CD8-positive, alpha-beta memory T cell (primary cell): ENCODE data around the gene HGFAC. TPM values are rescaled to one million over a fixed set of nuclear protein-coding genes. Genes with fewer than 3 reads are reported as not detected.

Source experiments
- CTCF ChIA-PET: fragments of 350-600 bp; sonication (Branson Sonifier 250); formaldehyde crosslinking; loops from one replicate; lab custom pipeline; 2021; ENCODE audit warnings: antibody characterized with exemption; lab: Charles Lee
- POLR2A ChIA-PET: fragments of 350-600 bp; sonication (Branson Sonifier 250); formaldehyde crosslinking; loops from one replicate; lab custom pipeline; 2021; ENCODE audit warnings: antibody characterized with exemption; lab: Charles Lee
- DNase-seq, 5 donors: peaks; one replicate each; pipeline versions ENCODE4 v3.0.0 to v3.0.0-alpha.2; 2020 to 2022; ENCODE audit warnings: mixed read lengths in 1 of 5
- H3K27ac ChIP-seq: one replicate; pipeline ENCODE4 v1.7.0; 2013; ENCODE audit warnings: low read depth, mild to moderate bottlenecking, low read length, moderate library complexity
- H3K27me3 ChIP-seq: 2 replicates; pipeline ENCODE4 v1.7.0; 2013; ENCODE audit warnings: low read length, mild to moderate bottlenecking; ENCODE audit not compliant: insufficient read depth, poor library complexity, severe bottlenecking
- H3K36me3 ChIP-seq: 2 replicates; pipeline ENCODE4 v1.7.0; 2013; ENCODE audit warnings: mild to moderate bottlenecking, low read length, moderate library complexity; ENCODE audit not compliant: insufficient read depth
- H3K4me1 ChIP-seq: 2 replicates; pipeline ENCODE4 v1.7.0; 2013; ENCODE audit warnings: mild to moderate bottlenecking, low read length, moderate library complexity; ENCODE audit not compliant: insufficient read depth
- H3K4me3 ChIP-seq: 2 replicates; pipeline ENCODE4 v1.7.0; 2013; ENCODE audit warnings: mild to moderate bottlenecking, low read length
- H3K9me3 ChIP-seq: 2 replicates; pipeline ENCODE4 v1.7.0; 2013; ENCODE audit warnings: mild to moderate bottlenecking, low read length
- H3K27ac Mint-ChIP-seq, 8 donors: one replicate each; pipeline ENCODE4 v1.8.0; 2020 to 2021; ENCODE audit warnings: mixed read lengths in 8 of 8, mild to moderate bottlenecking in 6 of 8, inconsistent platforms in 3 of 8, moderate library complexity in 3 of 8
- H3K27me3 Mint-ChIP-seq, 2 donors: one replicate each; pipeline ENCODE4 v1.8.0; 2020 to 2021; ENCODE audit warnings: mixed read lengths in 2 of 2, mild to moderate bottlenecking in 1 of 2, moderate library complexity in 1 of 2
- H3K36me3 Mint-ChIP-seq, 3 donors: one replicate each; pipeline ENCODE4 v1.8.0; 2020 to 2021; ENCODE audit warnings: mixed read lengths in 3 of 3, inconsistent platforms in 1 of 3, mild to moderate bottlenecking in 1 of 3
- H3K4me1 Mint-ChIP-seq, 3 donors: one replicate each; pipeline ENCODE4 v1.8.0; 2020 to 2021; ENCODE audit warnings: mixed read lengths in 3 of 3, inconsistent platforms in 1 of 3, mild to moderate bottlenecking in 1 of 3
- H3K4me3 Mint-ChIP-seq, 7 donors: one replicate each; pipeline ENCODE4 v1.8.0; 2020 to 2021; ENCODE audit warnings: mixed read lengths in 7 of 7, mild to moderate bottlenecking in 6 of 7, moderate library complexity in 4 of 7, inconsistent platforms in 2 of 7
- H3K9me3 Mint-ChIP-seq, 5 donors: one replicate each; pipeline ENCODE4 v1.8.0; 2020 to 2022; ENCODE audit warnings: mixed read lengths in 5 of 5, mild to moderate bottlenecking in 3 of 5, moderate library complexity in 2 of 5, inconsistent platforms in 1 of 5
- polyA plus RNA-seq: library from polyadenylated mRNA; unstranded; fragments of 300-500 nt; fragmentation: Illumina TruSeq; gene quantifications from one replicate; pipeline ENCODE4 v1.2.3, GENCODE V29; 2021
- total RNA-seq, 2 experiments: library from RNA; stranded (reverse); gene quantifications; one replicate each; pipeline ENCODE4 v1.2.3, GENCODE V29; 2021

The HGFAC gene
- total and polyA plus RNA-seq, 3 experiments from 2014 or later = not detected

- Histone ChIP-seq H3K4me1 (no peaks in the 10 kb centered on the region), H3K36me3 (no peaks in the 10 kb centered on the region), H3K27me3 (no peaks in the 10 kb centered on the region), H3K27ac (no peak overlapping the region), H3K9me3 (no peaks in the 10 kb centered on the region), H3K4me3 (no peak overlapping the region)
- DNase-seq = no peak
- Mint-ChIP-seq H3K27me3 (no peaks in the 10 kb centered on the region), H3K4me1 (no peaks in the 10 kb centered on the region), H3K9me3 (no peaks in the 10 kb centered on the region), H3K27ac (peak overlapping the region in 2 of 8 donors; percentile 37 to 81), H3K4me3 (no peak overlapping the region), H3K36me3 (peaks cover 0 to 4% (median 0%) of the 10 kb centered on the region in 3 donors)
- ChIA-PET POLR2A (no interaction called here), CTCF (no interaction called here)
Measured at GRCh38 chr4:3413675-3414420, 27.9 kb upstream of the HGFAC start.

GRCh38 chr4:3414421-3415279 lies 27.1 kb upstream of the HGFAC start:
- CTCF ChIA-PET = no interaction called here
- no peaks in the 10 kb centered on the region for H3K36me3 ChIP-seq
- H3K9me3 Mint-ChIP-seq = no peaks in the 10 kb centered on the region

GRCh38 chr4:3415471-3416141 lies 26.2 kb upstream of the HGFAC start:
- no peaks in the 10 kb centered on the region for H3K4me1 ChIP-seq
- Mint-ChIP-seq H3K9me3 (no peaks in the 10 kb centered on the region), H3K4me1 (no peaks in the 10 kb centered on the region), H3K27me3 (no peaks in the 10 kb centered on the region), H3K4me3 (no peak overlapping the region), H3K27ac (no peak overlapping the region), H3K36me3 (peaks cover 0 to 4% (median 0%) of the 10 kb centered on the region in 3 donors)
- no peaks in the 10 kb centered on the region for H3K36me3 ChIP-seq
- POLR2A ChIA-PET = no interaction called here
- H3K4me3 ChIP-seq = no peak overlapping the region
- no peak for DNase-seq
- CTCF ChIA-PET = no interaction called here
- H3K27me3 ChIP-seq = no peaks in the 10 kb centered on the region
- no peak overlapping the region for H3K27ac ChIP-seq
- no peaks in the 10 kb centered on the region for H3K9me3 ChIP-seq

More at GRCh38 chr4:3414421-3415279, 27.1 kb upstream of the HGFAC start:
- peak overlapping the region in 1 of 8 donors; percentile 23 for H3K27ac Mint-ChIP-seq
- H3K4me1 Mint-ChIP-seq = no peaks in the 10 kb centered on the region
- no peaks in the 10 kb centered on the region for H3K27me3 ChIP-seq
- no peak overlapping the region for H3K4me3 ChIP-seq
- H3K36me3 Mint-ChIP-seq = peaks cover 0 to 4% (median 0%) of the 10 kb centered on the region in 3 donors
- H3K4me3 Mint-ChIP-seq = peak overlapping the region in 1 of 7 donors; percentile 63
- no peak overlapping the region for H3K27ac ChIP-seq
- H3K27me3 Mint-ChIP-seq = no peaks in the 10 kb centered on the region
- no peak for DNase-seq
- POLR2A ChIA-PET = no interaction called here
- H3K9me3 ChIP-seq = no peaks in the 10 kb centered on the region
- no peaks in the 10 kb centered on the region for H3K4me1 ChIP-seq

GRCh38 chr4:3416270-3416669 lies 25.5 kb upstream of the HGFAC start:
- H3K9me3 Mint-ChIP-seq = no peaks in the 10 kb centered on the region
- H3K4me1 Mint-ChIP-seq = no peaks in the 10 kb centered on the region
- Histone ChIP-seq H3K36me3 (no peaks in the 10 kb centered on the region), H3K4me1 (no peaks in the 10 kb centered on the region), H3K9me3 (no peaks in the 10 kb centered on the region), H3K4me3 (no peak overlapping the region), H3K27ac (no peak overlapping the region), H3K27me3 (no peaks in the 10 kb centered on the region)
- POLR2A ChIA-PET = no interaction called here
- no peak overlapping the region for H3K27ac Mint-ChIP-seq
- H3K27me3 Mint-ChIP-seq = no peaks in the 10 kb centered on the region
- H3K36me3 Mint-ChIP-seq = peaks cover 0 to 4% (median 0%) of the 10 kb centered on the region in 3 donors
- CTCF ChIA-PET = no interaction called here
- DNase-seq = no peak
- H3K4me3 Mint-ChIP-seq = no peak overlapping the region

GRCh38 chr4:3416821-3417221 lies 24.9 kb upstream of the HGFAC start:
- POLR2A ChIA-PET = no interaction called here
- CTCF ChIA-PET = no interaction called here

GRCh38 chr4:3417448-3417847 lies 24.3 kb upstream of the HGFAC start:
- H3K27ac Mint-ChIP-seq = no peak overlapping the region
- ChIA-PET POLR2A (no interaction called here), CTCF (no interaction called here)
- peaks cover 0 to 4% (median 0%) of the 10 kb centered on the region in 3 donors for H3K36me3 Mint-ChIP-seq
- H3K9me3 Mint-ChIP-seq = no peaks in the 10 kb centered on the region
- Histone ChIP-seq H3K4me3 (no peak overlapping the region), H3K27ac (no peak overlapping the region), H3K27me3 (no peaks in the 10 kb centered on the region), H3K36me3 (no peaks in the 10 kb centered on the region), H3K9me3 (no peaks in the 10 kb centered on the region), H3K4me1 (no peaks in the 10 kb centered on the region)
- DNase-seq = no peak
- no peaks in the 10 kb centered on the region for H3K27me3 Mint-ChIP-seq
- H3K4me1 Mint-ChIP-seq = no peaks in the 10 kb centered on the region
- H3K4me3 Mint-ChIP-seq = no peak overlapping the region

More at GRCh38 chr4:3416821-3417221, 24.9 kb upstream of the HGFAC start:
- Histone ChIP-seq H3K36me3 (no peaks in the 10 kb centered on the region), H3K4me3 (no peak overlapping the region), H3K27me3 (no peaks in the 10 kb centered on the region), H3K27ac (no peak overlapping the region), H3K9me3 (no peaks in the 10 kb centered on the region), H3K4me1 (no peaks in the 10 kb centered on the region)
- Mint-ChIP-seq H3K4me3 (no peak overlapping the region), H3K4me1 (no peaks in the 10 kb centered on the region), H3K27ac (no peak overlapping the region), H3K27me3 (no peaks in the 10 kb centered on the region), H3K36me3 (peaks cover 0 to 4% (median 0%) of the 10 kb centered on the region in 3 donors), H3K9me3 (no peaks in the 10 kb centered on the region)
- no peak for DNase-seq

GRCh38 chr4:3418029-3418762 lies 23.6 kb upstream of the HGFAC start:
- POLR2A ChIA-PET = no interaction called here
- peak in 1 of 5 donors; percentile 41 for DNase-seq
- Mint-ChIP-seq H3K9me3 (no peaks in the 10 kb centered on the region), H3K4me3 (no peak overlapping the region), H3K27ac (no peak overlapping the region), H3K4me1 (no peaks in the 10 kb centered on the region), H3K27me3 (no peaks in the 10 kb centered on the region), H3K36me3 (peaks cover 0 to 4% (median 0%) of the 10 kb centered on the region in 3 donors)
- H3K4me1 ChIP-seq = no peaks in the 10 kb centered on the region
- no peaks in the 10 kb centered on the region for H3K9me3 ChIP-seq
- no peak overlapping the region for H3K4me3 ChIP-seq
- no peaks in the 10 kb centered on the region for H3K36me3 ChIP-seq
- H3K27me3 ChIP-seq = no peaks in the 10 kb centered on the region
- H3K27ac ChIP-seq = no peak overlapping the region
- CTCF ChIA-PET = no interaction called here
